K562 (cell line): ENCODE data around the gene TULP4. TPM values are rescaled to one million over a fixed set of nuclear protein-coding genes. Genes with fewer than 3 reads are reported as not detected.

Experiments
- ASH1L ChIP-seq: fragments of 450-650 bp; IDR thresholded peaks from 2 replicates; pipeline ENCODE4 v1.6.1; 2018; ENCODE audit warnings: borderline replicate concordance, mild to moderate bottlenecking, low read depth; ENCODE audit not compliant: partially characterized antibody
- BCL6 ChIP-seq: fragments of 250-450 bp; sonication (Bioruptor Pico); IDR thresholded peaks from 2 replicates; pipeline ENCODE4 v1.4.0; 2020
- BDP1 ChIP-seq: IDR thresholded peaks from 3 replicates; pipeline ENCODE4 v1.6.1; 2011; ENCODE audit not compliant: insufficient read length, insufficient read depth
- BRCA1 ChIP-seq, 2 experiments: fragments of 450-650 bp in 1 of 2; sonication (generic) in 1 of 2; formaldehyde crosslinking in 1 of 2; IDR thresholded peaks; 2 replicates each; pipeline versions ENCODE4 v1.5.0 to v1.6.1; 2017 to 2020; ENCODE audit warnings: mild to moderate bottlenecking in 1 of 2, missing genetic modification reagents in 1 of 2
- CBX5 ChIP-seq: IDR thresholded peaks from 2 replicates; pipeline ENCODE4 v1.6.1; 2014; ENCODE audit warnings: low read depth, borderline replicate concordance
- DIDO1 ChIP-seq: fragments of 450-650 bp; IDR thresholded peaks from 2 replicates; pipeline ENCODE4 v1.6.1; 2016; ENCODE audit warnings: low read depth, missing biosample characterization, missing genetic modification characterization
- DPF2 ChIP-seq: fragments of 450-650 bp; IDR thresholded peaks from 2 replicates; pipeline ENCODE4 v1.6.1; 2016
- GATAD2B ChIP-seq: fragments of 450-650 bp; IDR thresholded peaks from 2 replicates; pipeline ENCODE4 v1.6.1; 2017; ENCODE audit warnings: mild to moderate bottlenecking, borderline replicate concordance
- HMG20A ChIP-seq: fragments of 450-650 bp; formaldehyde crosslinking; conservative IDR thresholded peaks from 2 replicates; pipeline ENCODE4 v1.4.0; 2020; ENCODE audit warnings: mild to moderate bottlenecking, mixed read lengths
- HNRNPLL ChIP-seq: fragments of 200-400 bp; formaldehyde crosslinking; IDR thresholded peaks from 2 replicates; pipeline ENCODE4 v1.6.1; 2017; ENCODE audit warnings: low read length, low read depth, mild to moderate bottlenecking; ENCODE audit not compliant: poor library complexity, severe bottlenecking
- MAFK ChIP-seq: IDR thresholded peaks from 2 replicates; pipeline ENCODE4 v1.6.1; 2011; ENCODE audit warnings: low read length, improper control_type of control experiment
- MYC ChIP-seq, 2 experiments: fragments of 250-450 bp in 1 of 2; sonication (Bioruptor Pico) in 1 of 2; IDR thresholded peaks; 2 replicates each; pipeline versions ENCODE4 v1.5.1 to v1.6.1; 2012 to 2021; ENCODE audit warnings: low read depth in 2 of 2, borderline replicate concordance in 1 of 2, improper control_type of control experiment in 1 of 2, low read length in 1 of 2, mild to moderate bottlenecking in 1 of 2, moderate library complexity in 1 of 2
- PHTF2 ChIP-seq: fragments of 250-450 bp; sonication (Bioruptor Pico); IDR thresholded peaks from 2 replicates; pipeline ENCODE4 v1.5.0; 2021; ENCODE audit warnings: mild to moderate bottlenecking
- RBM34 ChIP-seq: fragments of 200-400 bp; formaldehyde crosslinking; IDR thresholded peaks from 2 replicates; pipeline ENCODE4 v1.6.1; 2018; ENCODE audit warnings: low read length, borderline replicate concordance; ENCODE audit not compliant: insufficient read depth
- RHOXF2B ChIP-seq: fragments of 250-450 bp; sonication (Bioruptor Pico); conservative IDR thresholded peaks from 2 replicates; pipeline ENCODE4 v1.5.1; 2021
- TCFL5 ChIP-seq: fragments of 250-450 bp; sonication (Bioruptor Pico); conservative IDR thresholded peaks from 2 replicates; pipeline ENCODE4 v1.6.1; 2021; ENCODE audit warnings: mild to moderate bottlenecking, moderate library complexity, matching md5 sums
- polyA plus RNA-seq, 8 experiments: library from polyadenylated mRNA; depleted of rRNA in 4 of 8; stranded (reverse) in 5 of 8; unstranded in 3 of 8; fragments of >200 nt; fragmentation: Nextera tagmentation in 2 of 8; fragmentation: Illumina TruSeq in 1 of 8; extraction: Ambion mirVana in 2 of 8; extraction: Trizol in 1 of 8; gene quantifications; 2 replicates each; pipeline versions ENCODE4 v1.2.1 to v1.2.3, GENCODE V29; 2011 to 2014; ENCODE audit warnings: inconsistent platforms in 1 of 8, missing spikeins in 1 of 8
- total RNA-seq, 7 experiments: library from RNA; depleted of rRNA in 6 of 7; stranded (reverse); fragments of >200 nt in 6 of 7; fragmentation: Illumina TruSeq in 2 of 7; extraction: Trizol in 2 of 7; gene quantifications; 2 replicates each; pipeline versions ENCODE4 v1.2.1 to v1.2.3, GENCODE V29; 2011 to 2021; ENCODE audit warnings: low replicate concordance in 1 of 7
- TF ChIP-seq, protein P1 (sequence below): fragments of 450-650 bp; formaldehyde crosslinking; IDR thresholded peaks from 2 replicates; pipeline ENCODE4 v1.4.0; 2020; ENCODE audit warnings: mild to moderate bottlenecking, moderate library complexity
- TF ChIP-seq, protein P2 (sequence below): fragments of 200-800 bp; sonication (Bioruptor generic); IDR thresholded peaks from 2 replicates; pipeline ENCODE4 v1.6.1; 2017; ENCODE audit warnings: missing genetic modification characterization, missing compliant biosample characterization
- TF ChIP-seq, protein P3 (sequence below): fragments of 200-800 bp; sonication (Bioruptor generic); IDR thresholded peaks from 2 replicates; pipeline ENCODE4 v1.6.1; 2016; ENCODE audit warnings: missing genetic modification characterization, missing compliant biosample characterization
- TF ChIP-seq, protein P4 (sequence below): fragments of 450-650 bp; formaldehyde crosslinking; IDR thresholded peaks from 2 replicates; pipeline ENCODE4 v1.4.0; 2022; ENCODE audit warnings: missing genetic modification characterization

The TULP4 gene
- total and polyA plus RNA-seq, 9 of the 15 experiments (the other 6 are each of a cell fraction or from before 2014, with no cell fraction given), result 1.2 to 50.4 (median 11.0) TPM

DNA sequence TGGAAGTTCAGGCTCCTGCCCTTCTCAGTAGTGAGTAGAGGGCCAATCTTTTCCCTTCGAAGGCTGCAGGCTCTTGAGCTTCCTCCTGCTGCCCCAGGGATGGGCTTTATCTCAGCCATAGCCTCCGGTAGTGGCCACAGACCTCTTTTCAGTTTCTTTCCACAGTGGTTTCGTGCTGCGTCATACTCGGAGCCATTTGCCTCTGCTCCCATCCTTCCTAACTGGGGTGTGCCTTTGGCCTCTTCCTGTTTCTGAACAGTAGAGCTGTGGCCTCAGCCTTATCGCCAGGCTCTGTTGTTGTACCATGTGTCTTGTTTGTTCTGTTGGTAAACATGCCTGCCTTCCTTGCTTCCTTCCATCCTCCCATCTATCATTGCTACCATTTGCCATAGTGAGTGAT, 54.1 kb downstream of the TULP4 start (continued):
- TF ChIP-seq GATAD2B (no peak), RHOXF2B (no peak), RBM34 (no peak), BRCA1 (IDR thresholded peaks at IDR 0.05) (no peak), BRCA1 (CRISPR knock-in tag; IDR thresholded peaks at IDR 0.05) (no peak), TCFL5 (CRISPR knock-in tag) (no peak; the same call in 1 of the 2 replicates), CBX5 (0 out of 2 replicates have a peak, but pooled peaks have one; percentile 18), MYC (IDR thresholded peaks at IDR 0.05; ENCODE audit: low read depth, low read length) (0 out of 2 replicates have a peak, but pooled peaks have one; percentile 27), MYC (CRISPR knock-in tag; IDR thresholded peaks at IDR 0.05; ENCODE audit: borderline replicate concordance, low read depth) (no peak), DPF2 (peak; percentile 76), HNRNPLL (no peak), DIDO1 (tag) (peak; percentile 45; the same call in 1 of the 2 replicates), HMG20A (no peak), PHTF2 (CRISPR knock-in tag) (no peak), BCL6 (no peak), ASH1L (no peak), MAFK (peak; percentile 80), BDP1 (no peak)
- TF ChIP-seq, protein P1, sequence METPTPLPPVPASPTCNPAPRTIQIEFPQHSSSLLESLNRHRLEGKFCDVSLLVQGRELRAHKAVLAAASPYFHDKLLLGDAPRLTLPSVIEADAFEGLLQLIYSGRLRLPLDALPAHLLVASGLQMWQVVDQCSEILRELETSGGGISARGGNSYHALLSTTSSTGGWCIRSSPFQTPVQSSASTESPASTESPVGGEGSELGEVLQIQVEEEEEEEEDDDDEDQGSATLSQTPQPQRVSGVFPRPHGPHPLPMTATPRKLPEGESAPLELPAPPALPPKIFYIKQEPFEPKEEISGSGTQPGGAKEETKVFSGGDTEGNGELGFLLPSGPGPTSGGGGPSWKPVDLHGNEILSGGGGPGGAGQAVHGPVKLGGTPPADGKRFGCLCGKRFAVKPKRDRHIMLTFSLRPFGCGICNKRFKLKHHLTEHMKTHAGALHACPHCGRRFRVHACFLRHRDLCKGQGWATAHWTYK (CRISPR knock-in tag), result no peak
- TF ChIP-seq, protein P2, sequence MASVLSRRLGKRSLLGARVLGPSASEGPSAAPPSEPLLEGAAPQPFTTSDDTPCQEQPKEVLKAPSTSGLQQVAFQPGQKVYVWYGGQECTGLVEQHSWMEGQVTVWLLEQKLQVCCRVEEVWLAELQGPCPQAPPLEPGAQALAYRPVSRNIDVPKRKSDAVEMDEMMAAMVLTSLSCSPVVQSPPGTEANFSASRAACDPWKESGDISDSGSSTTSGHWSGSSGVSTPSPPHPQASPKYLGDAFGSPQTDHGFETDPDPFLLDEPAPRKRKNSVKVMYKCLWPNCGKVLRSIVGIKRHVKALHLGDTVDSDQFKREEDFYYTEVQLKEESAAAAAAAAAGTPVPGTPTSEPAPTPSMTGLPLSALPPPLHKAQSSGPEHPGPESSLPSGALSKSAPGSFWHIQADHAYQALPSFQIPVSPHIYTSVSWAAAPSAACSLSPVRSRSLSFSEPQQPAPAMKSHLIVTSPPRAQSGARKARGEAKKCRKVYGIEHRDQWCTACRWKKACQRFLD (CRISPR knock-in tag), result peak; percentile 67; the same call in 1 of the 2 replicates
- TF ChIP-seq, protein P3, sequence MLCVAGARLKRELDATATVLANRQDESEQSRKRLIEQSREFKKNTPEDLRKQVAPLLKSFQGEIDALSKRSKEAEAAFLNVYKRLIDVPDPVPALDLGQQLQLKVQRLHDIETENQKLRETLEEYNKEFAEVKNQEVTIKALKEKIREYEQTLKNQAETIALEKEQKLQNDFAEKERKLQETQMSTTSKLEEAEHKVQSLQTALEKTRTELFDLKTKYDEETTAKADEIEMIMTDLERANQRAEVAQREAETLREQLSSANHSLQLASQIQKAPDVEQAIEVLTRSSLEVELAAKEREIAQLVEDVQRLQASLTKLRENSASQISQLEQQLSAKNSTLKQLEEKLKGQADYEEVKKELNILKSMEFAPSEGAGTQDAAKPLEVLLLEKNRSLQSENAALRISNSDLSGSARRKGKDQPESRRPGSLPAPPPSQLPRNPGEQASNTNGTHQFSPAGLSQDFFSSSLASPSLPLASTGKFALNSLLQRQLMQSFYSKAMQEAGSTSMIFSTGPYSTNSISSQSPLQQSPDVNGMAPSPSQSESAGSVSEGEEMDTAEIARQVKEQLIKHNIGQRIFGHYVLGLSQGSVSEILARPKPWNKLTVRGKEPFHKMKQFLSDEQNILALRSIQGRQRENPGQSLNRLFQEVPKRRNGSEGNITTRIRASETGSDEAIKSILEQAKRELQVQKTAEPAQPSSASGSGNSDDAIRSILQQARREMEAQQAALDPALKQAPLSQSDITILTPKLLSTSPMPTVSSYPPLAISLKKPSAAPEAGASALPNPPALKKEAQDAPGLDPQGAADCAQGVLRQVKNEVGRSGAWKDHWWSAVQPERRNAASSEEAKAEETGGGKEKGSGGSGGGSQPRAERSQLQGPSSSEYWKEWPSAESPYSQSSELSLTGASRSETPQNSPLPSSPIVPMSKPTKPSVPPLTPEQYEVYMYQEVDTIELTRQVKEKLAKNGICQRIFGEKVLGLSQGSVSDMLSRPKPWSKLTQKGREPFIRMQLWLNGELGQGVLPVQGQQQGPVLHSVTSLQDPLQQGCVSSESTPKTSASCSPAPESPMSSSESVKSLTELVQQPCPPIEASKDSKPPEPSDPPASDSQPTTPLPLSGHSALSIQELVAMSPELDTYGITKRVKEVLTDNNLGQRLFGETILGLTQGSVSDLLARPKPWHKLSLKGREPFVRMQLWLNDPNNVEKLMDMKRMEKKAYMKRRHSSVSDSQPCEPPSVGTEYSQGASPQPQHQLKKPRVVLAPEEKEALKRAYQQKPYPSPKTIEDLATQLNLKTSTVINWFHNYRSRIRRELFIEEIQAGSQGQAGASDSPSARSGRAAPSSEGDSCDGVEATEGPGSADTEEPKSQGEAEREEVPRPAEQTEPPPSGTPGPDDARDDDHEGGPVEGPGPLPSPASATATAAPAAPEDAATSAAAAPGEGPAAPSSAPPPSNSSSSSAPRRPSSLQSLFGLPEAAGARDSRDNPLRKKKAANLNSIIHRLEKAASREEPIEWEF (CRISPR knock-in tag), result 0 out of 2 replicates have a peak, but pooled peaks have one; percentile 54
- TF ChIP-seq, protein P4, sequence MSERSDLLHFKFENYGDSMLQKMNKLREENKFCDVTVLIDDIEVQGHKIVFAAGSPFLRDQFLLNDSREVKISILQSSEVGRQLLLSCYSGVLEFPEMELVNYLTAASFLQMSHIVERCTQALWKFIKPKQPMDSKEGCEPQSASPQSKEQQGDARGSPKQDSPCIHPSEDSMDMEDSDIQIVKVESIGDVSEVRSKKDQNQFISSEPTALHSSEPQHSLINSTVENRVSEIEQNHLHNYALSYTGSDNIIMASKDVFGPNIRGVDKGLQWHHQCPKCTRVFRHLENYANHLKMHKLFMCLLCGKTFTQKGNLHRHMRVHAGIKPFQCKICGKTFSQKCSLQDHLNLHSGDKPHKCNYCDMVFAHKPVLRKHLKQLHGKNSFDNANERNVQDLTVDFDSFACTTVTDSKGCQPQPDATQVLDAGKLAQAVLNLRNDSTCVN, result no peak
